ENCODE measurements around the gene RBM19. TPM values are rescaled to one million over a fixed set of nuclear protein-coding genes. Genes with fewer than 3 reads are reported as not detected.

The RBM19 gene
- total RNA-seq, 1 donor from 2014 or later, result 77.0 TPM

- TF ChIP-seq CTCF (IDR thresholded peaks at IDR 0.05), result no peak
- H3K27ac Mint-ChIP-seq, result no peak overlapping the region
- peaks cover 72% of the 10 kb centered on the region for H3K36me3 Mint-ChIP-seq (ENCODE audit: low read depth)
- H3K4me3 Mint-ChIP-seq, result no peak overlapping the region
- no peaks in the 10 kb centered on the region for H3K27me3 Mint-ChIP-seq
- H3K9me3 Mint-ChIP-seq, result no peaks in the 10 kb centered on the region
- DNase-seq, result no peak
- CTCF ChIA-PET, result no interaction called here
- no peak for ATAC-seq (ENCODE audit: low read depth)
- POLR2A ChIA-PET, result no interaction called here
- intact Hi-C loops (cut with micrococcal nuclease), result no loop called here
- H3K4me1 Mint-ChIP-seq, result no peaks in the 10 kb centered on the region
Measured at GRCh38 chr12:113846883-113847755, 119.0 kb downstream of the RBM19 start.

- ChIA-PET POLR2A (no interaction called here), CTCF (no interaction called here)
- no peak for TF ChIP-seq CTCF (IDR thresholded peaks at IDR 0.05)
Measured at GRCh38 chr12:113845900-113846674, 120.0 kb downstream of the RBM19 start.

GRCh38 chr12:113844495-113845210 is 121.5 kb downstream of the RBM19 start:
- no peak for DNase-seq
- intact Hi-C loops (cut with micrococcal nuclease), result no loop called here
- Mint-ChIP-seq H3K4me1 (no peaks in the 10 kb centered on the region), H3K4me3 (no peak overlapping the region), H3K9me3 (no peaks in the 10 kb centered on the region), H3K36me3 (ENCODE audit: low read depth) (peaks cover 85% of the 10 kb centered on the region), H3K27me3 (no peaks in the 10 kb centered on the region), H3K27ac (no peak overlapping the region)
- ATAC-seq (ENCODE audit: low read depth), result no peak
- ChIA-PET CTCF (no interaction called here), POLR2A (no interaction called here)
- TF ChIP-seq CTCF (IDR thresholded peaks at IDR 0.05), result no peak

More at GRCh38 chr12:113845900-113846674, 120.0 kb downstream of the RBM19 start:
- intact Hi-C loops (cut with micrococcal nuclease), result no loop called here
- Mint-ChIP-seq H3K9me3 (no peaks in the 10 kb centered on the region), H3K27me3 (no peaks in the 10 kb centered on the region), H3K27ac (no peak overlapping the region), H3K4me3 (no peak overlapping the region), H3K4me1 (no peaks in the 10 kb centered on the region), H3K36me3 (ENCODE audit: low read depth) (peaks cover 74% of the 10 kb centered on the region)
- DNase-seq (no peak), ATAC-seq (ENCODE audit: low read depth) (no peak)

GRCh38 chr12:113842699-113843098 is 123.4 kb downstream of the RBM19 start:
- TF ChIP-seq CTCF (IDR thresholded peaks at IDR 0.05), result no peak
- no peak for DNase-seq
- ChIA-PET CTCF (no interaction called here), POLR2A (no interaction called here)
- H3K27ac Mint-ChIP-seq, result no peak overlapping the region
- no peak for ATAC-seq (ENCODE audit: low read depth)
- peaks cover 71% of the 10 kb centered on the region for H3K36me3 Mint-ChIP-seq (ENCODE audit: low read depth)
- no peaks in the 10 kb centered on the region for H3K9me3 Mint-ChIP-seq
- intact Hi-C loops (cut with micrococcal nuclease), result no loop called here
- no peaks in the 10 kb centered on the region for H3K4me1 Mint-ChIP-seq
- no peak overlapping the region for H3K4me3 Mint-ChIP-seq
- H3K27me3 Mint-ChIP-seq, result no peaks in the 10 kb centered on the region

GRCh38 chr12:113841786-113842185 is 124.3 kb downstream of the RBM19 start:
- ChIA-PET CTCF (no interaction called here), POLR2A (no interaction called here)
- DNase-seq, result no peak
- peaks cover 65% of the 10 kb centered on the region for H3K36me3 Mint-ChIP-seq (ENCODE audit: low read depth)
- intact Hi-C loops (cut with micrococcal nuclease), result no loop called here
- ATAC-seq (ENCODE audit: low read depth), result no peak
- H3K27ac Mint-ChIP-seq, result no peak overlapping the region
- H3K4me1 Mint-ChIP-seq, result no peaks in the 10 kb centered on the region
- TF ChIP-seq CTCF (IDR thresholded peaks at IDR 0.05), result no peak
- H3K27me3 Mint-ChIP-seq, result no peaks in the 10 kb centered on the region
- no peaks in the 10 kb centered on the region for H3K9me3 Mint-ChIP-seq
- no peak overlapping the region for H3K4me3 Mint-ChIP-seq
